Body of pancreas (tissue), 4 donors: ENCODE data around the gene DNM2. TPM values are rescaled to one million over a fixed set of nuclear protein-coding genes. Genes with fewer than 3 reads are reported as not detected.

ENCODE experiments used
- ATAC-seq: fragments of 150-250 bp; one replicate; pipeline ENCODE4 v1.9.1; 2016
- DNase-seq, 4 donors: peaks; one replicate each; pipeline ENCODE4 v3.0.0-alpha.2; 2019
- H3K27ac ChIP-seq, 4 donors: fragments of 200-600 bp; sonication (generic); 1 replicate in 3 of 4; 2 replicates in 1 of 4; pipeline versions ENCODE4 v1.5.1 to v1.6.1; 2016 to 2019; ENCODE audit warnings: mild to moderate bottlenecking in 1 of 4, mixed read lengths in 1 of 4, moderate library complexity in 1 of 4
- H3K27me3 ChIP-seq, 2 donors: fragments of 200-600 bp; sonication (generic); one replicate each; pipeline ENCODE4 v1.6.0; 2016; ENCODE audit warnings: mild to moderate bottlenecking in 1 of 2
- H3K36me3 ChIP-seq, 2 donors: fragments of 200-600 bp; sonication (generic); replicated peaks in 1 of 2; 2 replicates each; pipeline ENCODE4 v1.5.1; 2016; ENCODE audit warnings: low read depth in 2 of 2; ENCODE audit not compliant: insufficient read depth in 1 of 2
- H3K4me1 ChIP-seq: fragments of 200-600 bp; sonication (generic); one replicate; pipeline ENCODE4 v1.6.0; 2016
- H3K4me3 ChIP-seq, 2 donors: fragments of 200-600 bp; sonication (generic); 1 replicate in 1 of 2; 2 replicates in 1 of 2; pipeline ENCODE4 v1.5.1; 2016 to 2019
- H3K9me3 ChIP-seq, 3 donors: fragments of 200-600 bp; sonication (generic); 1 replicate in 2 of 3; 2 replicates in 1 of 3; pipeline ENCODE4 v1.5.1; 2016
- CTCF ChIP-seq, 7 experiments: fragments of 450-650 bp in 4 of 7; fragments of 200-600 bp in 3 of 7; sonication (generic) in 3 of 7; IDR thresholded peaks; one replicate each; pipeline ENCODE4 v1.5.1; 2016 to 2019; ENCODE audit warnings: antibody characterized with exemption in 7 of 7
- POLR2A ChIP-seq, 3 donors: fragments of 450-650 bp; IDR thresholded peaks; one replicate each; pipeline ENCODE4 v1.6.1; 2016; ENCODE audit warnings: antibody characterized with exemption in 3 of 3, mild to moderate bottlenecking in 2 of 3
- WGBS, 2 donors: methylation state at CpG; one replicate each; pipeline ENCODE4 v1.1.5; 2017; 5-methylcytosine and 5-hydroxymethylcytosine counted together
- intact Hi-C: fragments of 100-400 bp; cut with DNase I; formaldehyde crosslinking; loops from one replicate; pipeline ENCODE4 v1.15.1; 2023
- total RNA-seq, 2 donors: library from RNA; depleted of rRNA; stranded (reverse); fragments of >200 nt; gene quantifications; one replicate each; pipeline ENCODE4 v1.1.0, GENCODE V29; 2016

The DNM2 gene
- total RNA-seq, 2 donors from 2014 or later: 98.6 to 158 TPM

- intact Hi-C loops: no loop called here
- 94 to 95% methylated on average over 23 to 26 of the region's 27 CpGs for WGBS, 2 donors
- H3K9me3 ChIP-seq: no peaks in the 10 kb centered on the region
- no peak overlapping the region for H3K4me3 ChIP-seq
- ATAC-seq: no peak
- no peaks in the 10 kb centered on the region for H3K4me1 ChIP-seq
- DNase-seq: no peak
- no peak for TF ChIP-seq POLR2A (IDR thresholded peaks at IDR 0.05)
- no peak for TF ChIP-seq CTCF (IDR thresholded peaks at IDR 0.05)
- no peaks in the 10 kb centered on the region for H3K27me3 ChIP-seq
- H3K27ac ChIP-seq: no peak overlapping the region
- peaks cover 7 to 30% of the 10 kb centered on the region in 2 donors for H3K36me3 ChIP-seq
Observed at GRCh38 chr19:10819124-10820060, 101.5 kb downstream of the DNM2 start.

- Histone ChIP-seq H3K27me3 (no peaks in the 10 kb centered on the region), H3K4me3 (no peak overlapping the region), H3K9me3 (no peaks in the 10 kb centered on the region), H3K27ac (no peak overlapping the region), H3K36me3 (peaks cover 11 to 32% of the 10 kb centered on the region in 2 donors), H3K4me1 (no peaks in the 10 kb centered on the region)
- intact Hi-C loops: no loop called here
- 93 to 94% methylated on average over 7 of the region's 7 CpGs for WGBS, 2 donors
- DNase-seq: no peak
- no peak for TF ChIP-seq POLR2A (IDR thresholded peaks at IDR 0.05)
- peak in 4 of 7 experiments; percentile 19 to 34 (median 26) for TF ChIP-seq CTCF (IDR thresholded peaks at IDR 0.05)
- ATAC-seq: no peak
Observed at GRCh38 chr19:10820173-10820572, 102.3 kb downstream of the DNM2 start.

GRCh38 chr19:10823690-10824089, 105.8 kb downstream of the DNM2 start:
- H3K36me3 ChIP-seq: peaks cover 16 to 39% of the 10 kb centered on the region in 2 donors

GRCh38 chr19:10826231-10826630, 108.4 kb downstream of the DNM2 start:
- H3K9me3 ChIP-seq: no peaks in the 10 kb centered on the region
- ATAC-seq (no peak), DNase-seq (no peak)
- no peaks in the 10 kb centered on the region for H3K4me1 ChIP-seq
- intact Hi-C loops: no loop called here
- H3K27ac ChIP-seq: no peak overlapping the region
- no peak overlapping the region for H3K4me3 ChIP-seq
- no peaks in the 10 kb centered on the region for H3K27me3 ChIP-seq
- no peak for TF ChIP-seq POLR2A (IDR thresholded peaks at IDR 0.05)
- no peak for TF ChIP-seq CTCF (IDR thresholded peaks at IDR 0.05)
- WGBS, 2 donors: 87 to 88% methylated on average over 5 to 7 of the region's 7 CpGs
- H3K36me3 ChIP-seq: peaks cover 16 to 41% of the 10 kb centered on the region in 2 donors

More at GRCh38 chr19:10823690-10824089, 105.8 kb downstream of the DNM2 start:
- TF ChIP-seq CTCF (IDR thresholded peaks at IDR 0.05): no peak
- no peak for TF ChIP-seq POLR2A (IDR thresholded peaks at IDR 0.05)
- no peak overlapping the region for H3K27ac ChIP-seq
- ATAC-seq (no peak), DNase-seq (no peak)
- intact Hi-C loops: no loop called here
- no peaks in the 10 kb centered on the region for H3K27me3 ChIP-seq
- no peaks in the 10 kb centered on the region for H3K9me3 ChIP-seq
- H3K4me3 ChIP-seq: no peak overlapping the region
- H3K4me1 ChIP-seq: no peaks in the 10 kb centered on the region
- WGBS, 2 donors: 91 to 100% methylated on average over 1 to 11 of the region's 12 CpGs
